ENCODE measurements around the gene IDE. TPM values are rescaled to one million over a fixed set of nuclear protein-coding genes. Genes with fewer than 3 reads are reported as not detected.
"Not testable (repeated sequence)": the region's sequence is repeated elsewhere in the genome, so short reads cannot be mapped to it uniquely, and the experiment has no call there.

IDE gene
- total and polyA plus RNA-seq, 10 of the 15 experiments (the other 5 are each of a cell fraction or from before 2014, with no cell fraction given) = 11.6 to 54.5 (median 33.6) TPM

- intact Hi-C loops (cut with micrococcal nuclease; ENCODE audit: unreplicated experiment) (loop anchor here (10.0 kb wide), 1 partner anchor 252 kb away; no protein-coding TSS in a partner anchor), in situ Hi-C loops (cut with MboI) (no loop called here)
- Histone ChIP-seq H3K4me3 (no peak overlapping the region), H4K20me1 (ENCODE audit: control insufficient read depth, insufficient read depth) (no peaks in the 10 kb centered on the region), H3K27ac (ENCODE audit: control insufficient read depth, insufficient read depth) (no peak overlapping the region), H3K9me3 (replicated peaks; ENCODE audit: control insufficient read depth, insufficient read depth, low read length) (no peaks in the 10 kb centered on the region), H3K4me2 (ENCODE audit: control insufficient read depth, insufficient read depth) (no peak overlapping the region), H2AFZ (ENCODE audit: control insufficient read depth, low read depth, low read length) (no peak overlapping the region), H3K4me1 (ENCODE audit: control insufficient read depth, insufficient read depth, low read length) (no peaks in the 10 kb centered on the region), H3K9ac (ENCODE audit: control insufficient read depth, insufficient read depth, low read length) (no peak overlapping the region), H3K36me3 (ENCODE audit: control insufficient read depth in 2 of 2, insufficient read depth in 2 of 2, low read length in 1 of 2) (no peaks in the 10 kb centered on the region), H3K79me2 (ENCODE audit: control insufficient read depth, insufficient read depth, low read length) (no peaks in the 10 kb centered on the region), H3K27me3 (replicated peaks in 1 of 2; ENCODE audit: control insufficient read depth in 2 of 2, insufficient read depth in 2 of 2, low read length in 1 of 2) (no peaks in the 10 kb centered on the region)
- no TSS peak for BruUV-seq (replicated peaks)
- ChIA-PET CTCF (interaction anchor here (1.5 to 8.3 kb wide), 2 partner anchors 350 to 677 kb away, joined by 5 to 93 read pairs; no protein-coding TSS in a partner anchor), SMC1A (ENCODE audit: uncharacterized antibody, unreplicated experiment) (interaction anchor here (0.7 to 3.0 kb wide), 6 partner anchors 113 to 523 kb away, joined by 3 to 29 read pairs (median 4); no protein-coding TSS in a partner anchor), RAD21 (ENCODE audit: unreplicated experiment) (interaction anchor here (1.2 kb wide), 1 partner anchor 349 kb away, joined by 3 read pairs; no protein-coding TSS in a partner anchor), POLR2A (interaction anchor here (0.6 kb wide), 2 partner anchors 11 to 81 kb away, joined by 3 to 4 read pairs; no protein-coding TSS in a partner anchor)
- WGBS (ENCODE audit: insufficient coverage, insufficient replicate concordance, low lambda C conversion rate, missing lambda C conversion rate) = 70% methylated on average over 5 of the region's 5 CpGs
- DNase-seq (ENCODE audit: low read depth, low spot score) (no peak), ATAC-seq (no peak), FAIRE-seq (no peak)
- TF ChIP-seq SMC3 (IDR thresholded peaks at IDR 0.05; ENCODE audit: borderline replicate concordance, low read length) (no peak), FOXM1 (IDR thresholded peaks at IDR 0.05; ENCODE audit: low read depth, low read length) (no peak), MLLT1 (IDR thresholded peaks at IDR 0.05) (no peak), IKZF2 (IDR thresholded peaks at IDR 0.05) (no peak), CBFB (IDR thresholded peaks at IDR 0.05; ENCODE audit: low read depth) (no peak), MEF2A (IDR thresholded peaks at IDR 0.05; ENCODE audit: insufficient read depth, low read depth, low read length) (no peak), CEBPB (IDR thresholded peaks at IDR 0.05; ENCODE audit: borderline replicate concordance in 1 of 2, low read depth in 2 of 2, low read length in 2 of 2) (no peak), CBX5 (IDR thresholded peaks at IDR 0.05; ENCODE audit: low read depth) (no peak), GABPA (IDR thresholded peaks at IDR 0.05; ENCODE audit: low read depth) (no peak), E2F8 (IDR thresholded peaks at IDR 0.05; ENCODE audit: low read depth, partially characterized antibody) (no peak), TCF7 (IDR thresholded peaks at IDR 0.05; ENCODE audit: borderline replicate concordance) (no peak)
Observed at GRCh38 chr10:92436611-92437010, 137.3 kb downstream of the IDE start.

DNA sequence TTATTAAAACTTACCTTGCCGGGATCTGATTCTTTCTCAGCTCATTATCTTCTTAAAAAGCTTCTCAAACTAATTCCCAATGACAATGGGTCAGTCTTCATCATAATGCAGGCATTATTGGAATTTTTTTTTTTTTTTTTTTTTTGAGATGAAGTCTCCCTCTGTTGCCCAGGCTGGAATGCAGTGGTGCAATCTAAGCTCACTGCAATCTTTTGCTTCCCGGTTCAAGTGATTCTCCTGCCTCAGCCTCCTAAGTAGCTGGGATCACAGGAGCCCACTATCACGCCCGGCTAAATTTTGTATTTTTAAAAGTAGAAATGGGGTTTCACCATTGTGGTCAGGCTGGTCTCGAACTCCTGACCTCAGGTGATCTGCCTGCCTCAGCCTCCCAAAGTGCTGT is 137.8 kb downstream of the IDE start:
- H2AFZ ChIP-seq (ENCODE audit: control insufficient read depth, low read depth, low read length); BruUV-seq (replicated peaks); H3K27me3 ChIP-seq (replicated peaks in 1 of 2; ENCODE audit: control insufficient read depth in 2 of 2, insufficient read depth in 2 of 2, low read length in 1 of 2); H3K9ac ChIP-seq (ENCODE audit: control insufficient read depth, insufficient read depth, low read length); H4K20me1 ChIP-seq (ENCODE audit: control insufficient read depth, insufficient read depth); H3K4me3 ChIP-seq; H3K27ac ChIP-seq (ENCODE audit: control insufficient read depth, insufficient read depth); FAIRE-seq; in situ Hi-C loops (cut with MboI); DNase-seq (ENCODE audit: low read depth, low spot score); H3K79me2 ChIP-seq (ENCODE audit: control insufficient read depth, insufficient read depth, low read length); H3K4me1 ChIP-seq (ENCODE audit: control insufficient read depth, insufficient read depth, low read length); ATAC-seq; H3K9me3 ChIP-seq (replicated peaks; ENCODE audit: control insufficient read depth, insufficient read depth, low read length); H3K4me2 ChIP-seq (ENCODE audit: control insufficient read depth, insufficient read depth); H3K36me3 ChIP-seq (ENCODE audit: control insufficient read depth in 2 of 2, insufficient read depth in 2 of 2, low read length in 1 of 2): not testable (repeated sequence)
- intact Hi-C loops (cut with micrococcal nuclease; ENCODE audit: unreplicated experiment) = loop anchor here (10.0 kb wide), 1 partner anchor 251 kb away; no protein-coding TSS in a partner anchor
- 56% methylated on average over 5 of the region's 5 CpGs for WGBS (ENCODE audit: insufficient coverage, insufficient replicate concordance, low lambda C conversion rate, missing lambda C conversion rate)
- CTCF ChIA-PET = interaction anchor here (0.7 to 8.3 kb wide), 3 partner anchors 349 to 677 kb away, joined by 3 to 93 read pairs (median 5); no protein-coding TSS in a partner anchor
- POLR2A ChIA-PET = interaction anchor here (0.6 to 0.7 kb wide), 4 partner anchors 11 to 383 kb away, joined by 3 to 6 read pairs (median 4); no protein-coding TSS in a partner anchor
- SMC1A ChIA-PET (ENCODE audit: uncharacterized antibody, unreplicated experiment) = interaction anchor here (0.7 to 3.0 kb wide), 6 partner anchors 114 to 523 kb away, joined by 3 to 29 read pairs (median 5); no protein-coding TSS in a partner anchor
- RAD21 ChIA-PET (ENCODE audit: unreplicated experiment) = interaction anchor here (1.2 kb wide), 1 partner anchor 348 kb away, joined by 3 read pairs; no protein-coding TSS in a partner anchor

Measured in GM12878 (cell line).